SK-N-SH (cell line): Measurements from ENCODE around the gene AHCY. TPM values are rescaled to one million over a fixed set of nuclear protein-coding genes. Genes with fewer than 3 reads are reported as not detected.

Experiments
- CTCF ChIA-PET: fragments of 300-600, 350-600 bp; formaldehyde crosslinking; extraction: SDS; loops from one replicate; lab custom pipeline; 2021; lab: Yijun Ruan, JAX
- POLR2A ChIA-PET: fragments of 350-600 bp; sonication (Branson Sonifier 250); formaldehyde crosslinking; extraction: SDS; loops from one replicate; lab custom pipeline; 2020; ENCODE audit warnings: antibody characterized with exemption, inconsistent platforms; lab: Yijun Ruan, JAX
- DNase-seq: peaks from one replicate; pipeline ENCODE4 v3.0.0; 2012
- H2AFZ ChIP-seq: fragments of 200-600 bp; sonication (generic); 2 replicates; pipeline ENCODE4 v1.8.1; 2016; ENCODE audit warnings: antibody characterized with exemption, mild to moderate bottlenecking, low read depth
- H3F3A ChIP-seq: fragments of 200-600 bp; sonication (generic); replicated peaks from 2 replicates; pipeline ENCODE3; 2016; ENCODE audit warnings: antibody characterized with exemption, mild to moderate bottlenecking; ENCODE audit not compliant: insufficient read depth
- H3K27ac ChIP-seq, 2 experiments: fragments of 200-500 bp in 1 of 2; fragments of 200-600 bp in 1 of 2; sonication (Bioruptor generic) in 1 of 2; sonication (generic), shearing (Covaris generic) in 1 of 2; 2 replicates each; pipeline versions ENCODE4 v1.5.1 to v1.6.1; 2014 to 2016; ENCODE audit warnings: low read depth in 2 of 2, inconsistent platforms in 1 of 2, low read length in 1 of 2, mild to moderate bottlenecking in 1 of 2, mixed read lengths in 1 of 2
- H3K27me3 ChIP-seq: fragments of 200-600 bp; sonication (generic), shearing (Covaris generic); 2 replicates; pipeline ENCODE4 v1.6.1; 2016; ENCODE audit warnings: mixed run types; ENCODE audit not compliant: insufficient read depth
- H3K36me3 ChIP-seq, 2 experiments: fragments of 200-500 bp in 1 of 2; fragments of 200-600 bp in 1 of 2; sonication (Bioruptor generic) in 1 of 2; sonication (generic) in 1 of 2; replicated peaks in 1 of 2; 2 replicates each; pipeline versions ENCODE3 to v1.5.1; 2014 to 2016; ENCODE audit warnings: low read length in 1 of 2, mild to moderate bottlenecking in 1 of 2; ENCODE audit not compliant: insufficient read depth in 2 of 2, control insufficient read depth in 1 of 2
- H3K4me1 ChIP-seq, 2 experiments: fragments of 200-500 bp in 1 of 2; fragments of 200-600 bp in 1 of 2; sonication (Bioruptor generic) in 1 of 2; sonication (generic), shearing (Covaris generic) in 1 of 2; 2 replicates each; pipeline versions ENCODE4 v1.5.1 to v1.6.1; 2014 to 2016; ENCODE audit warnings: low read depth in 1 of 2, low read length in 1 of 2, mixed run types in 1 of 2; ENCODE audit not compliant: insufficient read depth in 2 of 2, control insufficient read depth in 1 of 2
- H3K4me2 ChIP-seq: fragments of 200-600 bp; sonication (generic), shearing (Covaris generic); 2 replicates; pipeline ENCODE4 v1.6.1; 2017; ENCODE audit warnings: mixed run types
- H3K4me3 ChIP-seq, 2 experiments: fragments of 200-500 bp in 1 of 2; fragments of 200-600 bp in 1 of 2; sonication (Bioruptor generic) in 1 of 2; sonication (generic), shearing (Covaris generic) in 1 of 2; 2 replicates each; pipeline versions ENCODE4 v1.5.1 to v1.8.1; 2014 to 2016; ENCODE audit warnings: low read depth in 2 of 2, inconsistent platforms in 1 of 2, low read length in 1 of 2, mild to moderate bottlenecking in 1 of 2, mixed read lengths in 1 of 2, moderate library complexity in 1 of 2
- H3K79me2 ChIP-seq: fragments of 200-600 bp; sonication (generic); 2 replicates; pipeline ENCODE4 v1.8.1; 2017; ENCODE audit warnings: mild to moderate bottlenecking; ENCODE audit not compliant: insufficient read depth
- H3K9ac ChIP-seq: fragments of 200-600 bp; sonication (generic); 2 replicates; pipeline ENCODE4 v1.6.1; 2017; ENCODE audit warnings: mixed run types
- H3K9me2 ChIP-seq: fragments of 200-600 bp; sonication (generic); 2 replicates; pipeline ENCODE4 v1.6.1; 2017; ENCODE audit warnings: mixed run types
- H3K9me3 ChIP-seq: fragments of 200-600 bp; sonication (generic); 2 replicates; pipeline ENCODE4 v1.6.1; 2017; ENCODE audit warnings: mixed run types, mild to moderate bottlenecking, moderate library complexity
- H4K20me1 ChIP-seq: fragments of 200-600 bp; sonication (generic); 2 replicates; pipeline ENCODE4 v1.6.1; 2017; ENCODE audit warnings: mild to moderate bottlenecking, mixed run types; ENCODE audit not compliant: insufficient read depth
- EZH2phosphoT487 ChIP-seq: fragments of 200-600 bp; sonication (generic); IDR thresholded peaks from 2 replicates; pipeline ENCODE4 v1.6.1; 2017; ENCODE audit warnings: low read depth, mixed run types, mild to moderate bottlenecking, antibody characterized with exemption, moderate library complexity, borderline replicate concordance
- FOSL2 ChIP-seq: IDR thresholded peaks from 2 replicates; pipeline ENCODE4 v1.4.0; 2012; ENCODE audit warnings: low read depth, mild to moderate bottlenecking, moderate library complexity, borderline replicate concordance
- FOXM1 ChIP-seq: IDR thresholded peaks from 2 replicates; pipeline ENCODE4 v1.4.0; 2012; ENCODE audit warnings: low read depth, mild to moderate bottlenecking
- GABPA ChIP-seq: IDR thresholded peaks from 2 replicates; pipeline ENCODE4 v1.4.0; 2012; ENCODE audit warnings: low read depth, mild to moderate bottlenecking
- IRF3 ChIP-seq: fragments of 150-350 bp; IDR thresholded peaks from 2 replicates; pipeline ENCODE4 v1.6.1; 2016; ENCODE audit warnings: mild to moderate bottlenecking, low read depth, low read length
- NFIC ChIP-seq: IDR thresholded peaks from 2 replicates; pipeline ENCODE4 v1.4.0; 2012; ENCODE audit warnings: borderline replicate concordance
- NRF1 ChIP-seq: IDR thresholded peaks from 2 replicates; pipeline ENCODE4 v1.6.1; 2012; ENCODE audit warnings: low read depth, mild to moderate bottlenecking, low read length
- POLR2AphosphoS5 ChIP-seq: IDR thresholded peaks from 2 replicates; pipeline ENCODE4 v1.6.1; 2012; ENCODE audit warnings: low read depth, low read length
- RAD21 ChIP-seq: IDR thresholded peaks from 2 replicates; pipeline ENCODE4 v1.6.1; 2012; ENCODE audit warnings: mild to moderate bottlenecking, low read length
- RFX5 ChIP-seq: IDR thresholded peaks from 2 replicates; pipeline ENCODE4 v1.6.1; 2012; ENCODE audit warnings: mild to moderate bottlenecking, improper control_type of control experiment, low read length
- RXRA ChIP-seq: IDR thresholded peaks from 2 replicates; pipeline ENCODE4 v1.4.0; 2012; ENCODE audit warnings: low read depth, mild to moderate bottlenecking, borderline replicate concordance
- TCF12 ChIP-seq: IDR thresholded peaks from 2 replicates; pipeline ENCODE4 v1.4.0; 2012
- TEAD4 ChIP-seq: IDR thresholded peaks from 2 replicates; pipeline ENCODE4 v1.4.0; 2012; ENCODE audit warnings: mild to moderate bottlenecking, borderline replicate concordance; ENCODE audit not compliant: insufficient read depth
- USF1 ChIP-seq: IDR thresholded peaks from 2 replicates; pipeline ENCODE4 v1.4.0; 2012; ENCODE audit warnings: low read depth, borderline replicate concordance
- ZBTB33 ChIP-seq: IDR thresholded peaks from 2 replicates; pipeline ENCODE4 v1.4.0; 2012; ENCODE audit warnings: low read depth, borderline replicate concordance
- WGBS: methylation state at CpG from one replicate; pipeline ENCODE4 v1.1.6; 2017; ENCODE audit warnings: low lambda C conversion rate; 5-methylcytosine and 5-hydroxymethylcytosine counted together
- polyA plus RNA-seq, 3 experiments: library from polyadenylated mRNA; depleted of rRNA; stranded (reverse); fragments of >200 nt; gene quantifications; 2 replicates each; pipeline ENCODE4 v1.2.3, GENCODE V29; 2012
- TF ChIP-seq, protein P1 (sequence below): IDR thresholded peaks from 2 replicates; pipeline ENCODE4 v1.6.1; 2012; ENCODE audit warnings: mild to moderate bottlenecking, low read depth, low read length, moderate library complexity
- TF ChIP-seq, protein P2 (sequence below): fragments of 150-350 bp; IDR thresholded peaks from 2 replicates; pipeline ENCODE4 v1.6.1; 2017; ENCODE audit warnings: antibody characterized with exemption, low read length, low read depth, borderline replicate concordance
- TF ChIP-seq, protein P3 (sequence below): fragments of 200-600 bp; sonication (generic); IDR thresholded peaks from 2 replicates; pipeline ENCODE4 v1.6.1; 2017; ENCODE audit warnings: antibody characterized with exemption, mild to moderate bottlenecking, moderate library complexity

AHCY gene
- polyA plus RNA-seq, 1 of the 3 experiments (the other 2 are of a cell fraction) = 196 TPM

DNA sequence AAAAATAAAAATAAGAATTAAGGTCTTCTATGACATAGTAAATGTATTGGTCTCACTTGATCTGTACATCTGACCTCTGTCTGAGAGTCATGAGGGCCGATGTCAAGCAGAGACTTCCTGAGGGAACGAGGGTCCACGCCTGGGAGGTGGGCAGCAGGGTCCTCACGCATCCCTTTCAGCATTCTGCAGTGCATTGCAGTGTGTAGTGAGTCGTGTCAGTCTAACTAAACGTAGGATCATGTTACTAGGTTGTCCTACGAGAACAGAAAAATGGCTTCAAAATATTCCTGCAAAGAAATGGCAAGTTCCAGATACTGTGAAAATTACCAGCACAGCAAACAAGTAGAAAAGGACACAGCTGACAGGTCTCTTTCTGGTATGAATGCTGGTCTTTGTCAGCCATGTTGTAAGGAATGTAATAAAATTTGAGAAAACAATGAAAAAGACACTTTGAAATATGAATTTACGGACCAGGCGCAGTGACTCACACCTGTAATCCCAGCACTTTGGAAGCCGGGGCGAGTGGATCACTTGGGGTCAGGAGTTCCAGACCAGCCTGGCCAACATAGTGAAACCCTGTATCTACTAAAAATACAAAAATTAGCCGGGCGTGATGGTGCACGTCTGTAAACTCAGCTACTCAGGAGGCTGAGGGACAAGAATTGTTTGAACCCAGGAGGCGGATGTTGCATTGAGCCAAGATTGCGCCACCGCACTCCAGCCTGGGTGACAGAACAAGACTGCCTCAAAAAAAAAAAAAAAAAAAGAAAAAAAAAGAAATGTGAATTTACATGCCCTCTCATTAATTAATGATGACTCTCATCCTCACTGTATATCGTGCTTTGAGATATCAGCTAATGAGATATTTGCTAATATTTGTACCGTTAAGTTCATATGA is 2.4 kb upstream of the AHCY start (continued):
- TF ChIP-seq, protein P1, sequence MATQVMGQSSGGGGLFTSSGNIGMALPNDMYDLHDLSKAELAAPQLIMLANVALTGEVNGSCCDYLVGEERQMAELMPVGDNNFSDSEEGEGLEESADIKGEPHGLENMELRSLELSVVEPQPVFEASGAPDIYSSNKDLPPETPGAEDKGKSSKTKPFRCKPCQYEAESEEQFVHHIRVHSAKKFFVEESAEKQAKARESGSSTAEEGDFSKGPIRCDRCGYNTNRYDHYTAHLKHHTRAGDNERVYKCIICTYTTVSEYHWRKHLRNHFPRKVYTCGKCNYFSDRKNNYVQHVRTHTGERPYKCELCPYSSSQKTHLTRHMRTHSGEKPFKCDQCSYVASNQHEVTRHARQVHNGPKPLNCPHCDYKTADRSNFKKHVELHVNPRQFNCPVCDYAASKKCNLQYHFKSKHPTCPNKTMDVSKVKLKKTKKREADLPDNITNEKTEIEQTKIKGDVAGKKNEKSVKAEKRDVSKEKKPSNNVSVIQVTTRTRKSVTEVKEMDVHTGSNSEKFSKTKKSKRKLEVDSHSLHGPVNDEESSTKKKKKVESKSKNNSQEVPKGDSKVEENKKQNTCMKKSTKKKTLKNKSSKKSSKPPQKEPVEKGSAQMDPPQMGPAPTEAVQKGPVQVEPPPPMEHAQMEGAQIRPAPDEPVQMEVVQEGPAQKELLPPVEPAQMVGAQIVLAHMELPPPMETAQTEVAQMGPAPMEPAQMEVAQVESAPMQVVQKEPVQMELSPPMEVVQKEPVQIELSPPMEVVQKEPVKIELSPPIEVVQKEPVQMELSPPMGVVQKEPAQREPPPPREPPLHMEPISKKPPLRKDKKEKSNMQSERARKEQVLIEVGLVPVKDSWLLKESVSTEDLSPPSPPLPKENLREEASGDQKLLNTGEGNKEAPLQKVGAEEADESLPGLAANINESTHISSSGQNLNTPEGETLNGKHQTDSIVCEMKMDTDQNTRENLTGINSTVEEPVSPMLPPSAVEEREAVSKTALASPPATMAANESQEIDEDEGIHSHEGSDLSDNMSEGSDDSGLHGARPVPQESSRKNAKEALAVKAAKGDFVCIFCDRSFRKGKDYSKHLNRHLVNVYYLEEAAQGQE = no peak
- TF ChIP-seq USF1 (no peak), ZBTB33 (no peak), TCF12 (no peak), RFX5 (no peak), GABPA (no peak), NRF1 (no peak), POLR2AphosphoS5 (no peak), FOXM1 (no peak), RXRA (no peak)

- H3K36me3 ChIP-seq = no peaks in the 10 kb centered on the region
- peak overlapping the region; percentile 73 to 99 for H3K4me3 ChIP-seq
- no peaks in the 10 kb centered on the region for H3K9me3 ChIP-seq
- H3F3A ChIP-seq = no peaks in the 10 kb centered on the region
- H3K9ac ChIP-seq = peak overlapping the region; percentile 92
- no peak for DNase-seq
- H3K27me3 ChIP-seq = no peaks in the 10 kb centered on the region
- peak overlapping the region; percentile 94 for H2AFZ ChIP-seq
- no peaks in the 10 kb centered on the region for H4K20me1 ChIP-seq
- peak overlapping the region; percentile 89 for H3K4me2 ChIP-seq
- 32% methylated on average over 9 of the region's 9 CpGs for WGBS
- no peaks in the 10 kb centered on the region for H3K9me2 ChIP-seq
- peaks cover 9 to 18% of the 10 kb centered on the region in 2 experiments; a peak in 2 of 4 replicates for H3K4me1 ChIP-seq
- H3K27ac ChIP-seq = peak overlapping the region; percentile 87 to 96
- peaks cover 50% of the 10 kb centered on the region for H3K79me2 ChIP-seq
- TF ChIP-seq NRF1 (no peak), EZH2phosphoT487 (no peak), FOSL2 (no peak), TEAD4 (no peak), RAD21 (no peak), NFIC (no peak), IRF3 (no peak)
- TF ChIP-seq, protein P2, sequence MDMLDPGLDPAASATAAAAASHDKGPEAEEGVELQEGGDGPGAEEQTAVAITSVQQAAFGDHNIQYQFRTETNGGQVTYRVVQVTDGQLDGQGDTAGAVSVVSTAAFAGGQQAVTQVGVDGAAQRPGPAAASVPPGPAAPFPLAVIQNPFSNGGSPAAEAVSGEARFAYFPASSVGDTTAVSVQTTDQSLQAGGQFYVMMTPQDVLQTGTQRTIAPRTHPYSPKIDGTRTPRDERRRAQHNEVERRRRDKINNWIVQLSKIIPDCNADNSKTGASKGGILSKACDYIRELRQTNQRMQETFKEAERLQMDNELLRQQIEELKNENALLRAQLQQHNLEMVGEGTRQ = no peak
- TF ChIP-seq, protein P3, sequence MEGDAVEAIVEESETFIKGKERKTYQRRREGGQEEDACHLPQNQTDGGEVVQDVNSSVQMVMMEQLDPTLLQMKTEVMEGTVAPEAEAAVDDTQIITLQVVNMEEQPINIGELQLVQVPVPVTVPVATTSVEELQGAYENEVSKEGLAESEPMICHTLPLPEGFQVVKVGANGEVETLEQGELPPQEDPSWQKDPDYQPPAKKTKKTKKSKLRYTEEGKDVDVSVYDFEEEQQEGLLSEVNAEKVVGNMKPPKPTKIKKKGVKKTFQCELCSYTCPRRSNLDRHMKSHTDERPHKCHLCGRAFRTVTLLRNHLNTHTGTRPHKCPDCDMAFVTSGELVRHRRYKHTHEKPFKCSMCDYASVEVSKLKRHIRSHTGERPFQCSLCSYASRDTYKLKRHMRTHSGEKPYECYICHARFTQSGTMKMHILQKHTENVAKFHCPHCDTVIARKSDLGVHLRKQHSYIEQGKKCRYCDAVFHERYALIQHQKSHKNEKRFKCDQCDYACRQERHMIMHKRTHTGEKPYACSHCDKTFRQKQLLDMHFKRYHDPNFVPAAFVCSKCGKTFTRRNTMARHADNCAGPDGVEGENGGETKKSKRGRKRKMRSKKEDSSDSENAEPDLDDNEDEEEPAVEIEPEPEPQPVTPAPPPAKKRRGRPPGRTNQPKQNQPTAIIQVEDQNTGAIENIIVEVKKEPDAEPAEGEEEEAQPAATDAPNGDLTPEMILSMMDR = peak; percentile 23; the same call in 1 of the 2 replicates
- TF ChIP-seq, all 33 proteins: peak for 1
- POLR2A ChIA-PET = interaction anchor here (0.6 to 1.6 kb wide), 5 partner anchors 10 to 801 kb away, joined by 3 to 7 read pairs (median 3); partner anchors contain the start of gene ITCH
- CTCF ChIA-PET = interaction anchor here (1.1 to 6.3 kb wide), 6 partner anchors 10 to 440 kb away, joined by 3 to 56 read pairs (median 4); no protein-coding TSS in a partner anchor
Measured at GRCh38 chr20:34302312-34302722, 838 bp downstream of the AHCY start.
